HepG2 (cell line): ENCODE data around the gene B3GALT6. TPM values are rescaled to one million over a fixed set of nuclear protein-coding genes. Genes with fewer than 3 reads are reported as not detected.

Source experiments
- AKAP8 ChIP-seq: sonication (generic); formaldehyde crosslinking; IDR thresholded peaks from 2 replicates; pipeline ENCODE4 v1.5.1; 2020; ENCODE audit warnings: mild to moderate bottlenecking, missing genetic modification reagents
- EHMT2 ChIP-seq: fragments of 200-600 bp; sonication (generic); IDR thresholded peaks from 2 replicates; pipeline ENCODE4 v1.7.0; 2017; ENCODE audit warnings: antibody characterized with exemption, low read depth, low read length, borderline replicate concordance
- GFI1 ChIP-seq: sonication (generic); formaldehyde crosslinking; IDR thresholded peaks from 2 replicates; pipeline ENCODE4 v1.5.0; 2020; ENCODE audit warnings: missing genetic modification reagents, mild to moderate bottlenecking, borderline replicate concordance
- GPN1 ChIP-seq: sonication (generic); formaldehyde crosslinking; IDR thresholded peaks from 2 replicates; pipeline ENCODE4 v1.5.1; 2020; ENCODE audit warnings: missing genetic modification reagents, borderline replicate concordance
- HIVEP1 ChIP-seq: sonication (generic); formaldehyde crosslinking; IDR thresholded peaks from 2 replicates; pipeline ENCODE4 v1.4.0; 2020; ENCODE audit warnings: mild to moderate bottlenecking, missing genetic modification reagents
- MED13 ChIP-seq: sonication (generic); formaldehyde crosslinking; IDR thresholded peaks from 2 replicates; pipeline ENCODE4 v1.5.0; 2020; ENCODE audit warnings: missing genetic modification reagents
- MIER2 ChIP-seq: IDR thresholded peaks from 2 replicates; pipeline ENCODE4 v1.6.1; 2016; ENCODE audit warnings: missing biosample characterization, missing genetic modification reagents
- MYPOP ChIP-seq: sonication (generic); formaldehyde crosslinking; IDR thresholded peaks from 2 replicates; pipeline ENCODE4 v1.8.1; 2023; ENCODE audit warnings: mild to moderate bottlenecking, moderate library complexity, missing genetic modification reagents
- PAXIP1 ChIP-seq: sonication (generic); formaldehyde crosslinking; conservative IDR thresholded peaks from 2 replicates; pipeline ENCODE4 v1.4.0; 2020; ENCODE audit warnings: mild to moderate bottlenecking, missing genetic modification reagents, moderate library complexity
- TRIM22 ChIP-seq: fragments of 450-650 bp; IDR thresholded peaks from 2 replicates; pipeline ENCODE4 v1.6.1; 2017
- UBTF ChIP-seq: sonication (generic); formaldehyde crosslinking; IDR thresholded peaks from 2 replicates; pipeline ENCODE4 v1.4.0; 2020; ENCODE audit warnings: mild to moderate bottlenecking, missing genetic modification reagents
- ZBTB34 ChIP-seq: sonication (generic); formaldehyde crosslinking; IDR thresholded peaks from 2 replicates; pipeline ENCODE4 v1.8.0; 2022; ENCODE audit warnings: mild to moderate bottlenecking, missing genetic modification reagents
- ZNF281 ChIP-seq: sonication (generic); formaldehyde crosslinking; IDR thresholded peaks from 2 replicates; pipeline ENCODE4 v1.4.0; 2020; ENCODE audit warnings: missing genetic modification reagents, borderline replicate concordance
- ZNF552 ChIP-seq: sonication (generic); formaldehyde crosslinking; IDR thresholded peaks from 2 replicates; pipeline ENCODE4 v1.9.0; 2022; ENCODE audit warnings: missing genetic modification reagents, mild to moderate bottlenecking, borderline replicate concordance
- ZSCAN29 ChIP-seq: sonication (generic); formaldehyde crosslinking; conservative IDR thresholded peaks from 2 replicates; pipeline ENCODE4 v1.4.0; 2020; ENCODE audit warnings: mild to moderate bottlenecking, missing genetic modification reagents
- polyA plus RNA-seq, 8 experiments: library from polyadenylated mRNA; depleted of rRNA in 3 of 8; stranded (reverse) in 7 of 8; unstranded in 1 of 8; fragments of >200 nt; fragmentation: Illumina TruSeq in 4 of 8; extraction: Trizol in 4 of 8; gene quantifications; 2 replicates each; pipeline versions ENCODE4 v1.2.1 to v1.2.3, GENCODE V29; 2011 to 2016; ENCODE audit warnings: low read depth in 4 of 8, missing spikeins in 1 of 8, mixed read lengths in 1 of 8; ENCODE audit not compliant: insufficient read depth in 1 of 8
- total RNA-seq, 5 experiments: library from RNA; depleted of rRNA; stranded (reverse); fragments of >200 nt; fragmentation: Illumina TruSeq; extraction: Trizol; gene quantifications; 2 replicates each; pipeline ENCODE4 v1.2.3, GENCODE V29; 2016; ENCODE audit warnings: low read depth in 1 of 5

B3GALT6 gene
- total and polyA plus RNA-seq, 2 of the 13 experiments (the other 11 are each of a cell fraction or from before 2014, with no cell fraction given) = 3.9 to 14.2 TPM

GRCh38 chr1:1281533-1282321 is 49.7 kb downstream of the B3GALT6 start (continued):
- TF ChIP-seq MYPOP (CRISPR knock-in tag) = 0 out of 2 replicates have a peak, but pooled peaks have one; percentile 45
- peak; percentile 83 for TF ChIP-seq ZSCAN29
- no peak for TF ChIP-seq TRIM22
- peak; percentile 86 for TF ChIP-seq ZBTB34 (CRISPR knock-in tag)
- peak; percentile 85 for TF ChIP-seq AKAP8 (CRISPR knock-in tag)
- peak; percentile 71 for TF ChIP-seq ZNF552
- TF ChIP-seq MIER2 (CRISPR knock-in tag) = peak; percentile 32; the same call in 1 of the 2 replicates
- no peak for TF ChIP-seq ZNF281 (CRISPR knock-in tag)
- TF ChIP-seq GFI1 (CRISPR knock-in tag) = peak; percentile 68; the same call in 1 of the 2 replicates
- no peak for TF ChIP-seq GPN1 (CRISPR knock-in tag)
- no peak for TF ChIP-seq EHMT2
- peak; percentile 96 for TF ChIP-seq PAXIP1 (CRISPR knock-in tag)
- TF ChIP-seq MED13 = no peak
- TF ChIP-seq HIVEP1 (CRISPR knock-in tag) = peak; percentile 62; the same call in 1 of the 2 replicates
- TF ChIP-seq UBTF (CRISPR knock-in tag) = peak; percentile 94
